ENCODE measurements around the gene ADAR.

- TF ChIP-seq CTCF (IDR thresholded peaks at IDR 0.05) (no peak), POLR2A (IDR thresholded peaks at IDR 0.05) (no peak)
Observed at GRCh38 chr1:154536570-154536969, 71.4 kb downstream of the ADAR start.

All from lower leg skin (tissue), 3 donors.